ENCODE measurements around the gene WIPF2.

Gene WIPF2

DNA sequence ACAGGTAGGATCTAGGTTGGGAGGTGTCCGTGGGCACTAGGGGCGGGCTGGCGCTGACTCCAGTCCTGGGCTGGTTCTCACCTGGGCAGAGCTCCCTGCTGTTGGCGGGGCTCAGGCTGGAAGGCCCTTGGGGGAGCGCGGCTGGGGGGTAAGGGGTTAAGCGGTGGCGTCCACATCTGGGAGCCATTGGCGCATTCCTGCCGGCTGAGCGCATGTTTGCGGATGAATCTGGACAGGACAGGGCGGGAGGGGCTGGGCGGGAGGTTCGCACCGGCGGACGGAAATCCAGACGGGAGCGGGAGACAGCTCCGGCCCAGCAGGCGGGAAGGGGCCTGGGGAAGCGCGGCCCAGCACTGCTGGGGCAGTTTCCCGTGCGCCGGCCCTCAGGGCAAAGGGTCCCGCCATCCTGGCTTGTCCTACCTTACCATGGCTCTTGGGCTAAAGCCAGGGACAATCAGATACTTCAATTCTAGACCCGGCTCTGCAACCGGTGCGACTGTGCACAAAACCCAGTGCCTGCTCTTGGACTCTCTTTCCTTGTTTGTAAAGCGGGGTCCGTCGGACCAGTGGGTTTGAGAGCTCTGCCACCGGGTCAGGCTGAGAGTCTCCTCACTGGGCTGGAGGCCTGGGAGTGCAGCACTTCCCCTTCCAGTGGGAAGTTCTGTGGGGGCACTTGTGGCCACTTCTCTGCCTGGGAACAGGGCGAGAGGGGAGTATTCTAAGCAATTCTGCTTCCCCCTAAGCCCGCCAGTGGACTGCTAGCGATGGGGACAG lies 97.7 kb downstream of the WIPF2 start:
- DNase-seq (ENCODE audit: low read depth), result peak; percentile 75
- H3K4me3 ChIP-seq (ENCODE audit: low read depth, low read length), result peak overlapping the region; percentile 36
- TF ChIP-seq, protein P1, sequence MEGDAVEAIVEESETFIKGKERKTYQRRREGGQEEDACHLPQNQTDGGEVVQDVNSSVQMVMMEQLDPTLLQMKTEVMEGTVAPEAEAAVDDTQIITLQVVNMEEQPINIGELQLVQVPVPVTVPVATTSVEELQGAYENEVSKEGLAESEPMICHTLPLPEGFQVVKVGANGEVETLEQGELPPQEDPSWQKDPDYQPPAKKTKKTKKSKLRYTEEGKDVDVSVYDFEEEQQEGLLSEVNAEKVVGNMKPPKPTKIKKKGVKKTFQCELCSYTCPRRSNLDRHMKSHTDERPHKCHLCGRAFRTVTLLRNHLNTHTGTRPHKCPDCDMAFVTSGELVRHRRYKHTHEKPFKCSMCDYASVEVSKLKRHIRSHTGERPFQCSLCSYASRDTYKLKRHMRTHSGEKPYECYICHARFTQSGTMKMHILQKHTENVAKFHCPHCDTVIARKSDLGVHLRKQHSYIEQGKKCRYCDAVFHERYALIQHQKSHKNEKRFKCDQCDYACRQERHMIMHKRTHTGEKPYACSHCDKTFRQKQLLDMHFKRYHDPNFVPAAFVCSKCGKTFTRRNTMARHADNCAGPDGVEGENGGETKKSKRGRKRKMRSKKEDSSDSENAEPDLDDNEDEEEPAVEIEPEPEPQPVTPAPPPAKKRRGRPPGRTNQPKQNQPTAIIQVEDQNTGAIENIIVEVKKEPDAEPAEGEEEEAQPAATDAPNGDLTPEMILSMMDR (conservative IDR thresholded peaks at IDR 0.05; ENCODE audit: low read depth, low read length), result no peak

DNA sequence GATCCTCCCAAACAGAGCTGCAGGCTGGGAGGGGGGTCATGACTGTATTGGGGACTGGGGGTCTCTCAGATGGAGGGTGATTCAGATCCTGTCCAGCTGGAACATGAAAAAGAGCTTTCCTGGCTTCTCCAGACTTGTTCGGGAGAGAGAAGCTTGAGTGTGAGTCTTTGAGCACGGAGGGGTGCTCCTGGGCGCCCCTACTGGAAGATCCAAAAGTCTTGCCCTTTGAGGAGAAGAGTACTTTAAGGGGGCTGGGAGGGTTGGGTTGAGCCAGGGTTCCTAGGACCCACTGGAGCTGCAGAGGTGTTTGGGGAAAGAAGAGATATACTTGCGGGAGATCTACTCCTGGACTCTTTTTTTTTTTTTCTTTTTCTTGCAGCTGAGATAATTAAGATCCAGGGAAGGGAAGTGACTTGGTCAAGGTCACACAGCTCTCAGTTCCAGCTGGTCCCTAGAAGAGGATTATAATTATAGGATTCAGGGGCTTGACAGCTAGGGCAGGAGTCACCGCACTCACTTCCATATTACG lies 98.3 kb downstream of the WIPF2 start:
- DNase-seq (ENCODE audit: low read depth), result peak; percentile 73
- peak overlapping the region; percentile 93 for H3K4me3 ChIP-seq (ENCODE audit: low read depth, low read length)
- TF ChIP-seq, protein P1 (conservative IDR thresholded peaks at IDR 0.05; ENCODE audit: low read depth, low read length), result peak; percentile 74

DNA sequence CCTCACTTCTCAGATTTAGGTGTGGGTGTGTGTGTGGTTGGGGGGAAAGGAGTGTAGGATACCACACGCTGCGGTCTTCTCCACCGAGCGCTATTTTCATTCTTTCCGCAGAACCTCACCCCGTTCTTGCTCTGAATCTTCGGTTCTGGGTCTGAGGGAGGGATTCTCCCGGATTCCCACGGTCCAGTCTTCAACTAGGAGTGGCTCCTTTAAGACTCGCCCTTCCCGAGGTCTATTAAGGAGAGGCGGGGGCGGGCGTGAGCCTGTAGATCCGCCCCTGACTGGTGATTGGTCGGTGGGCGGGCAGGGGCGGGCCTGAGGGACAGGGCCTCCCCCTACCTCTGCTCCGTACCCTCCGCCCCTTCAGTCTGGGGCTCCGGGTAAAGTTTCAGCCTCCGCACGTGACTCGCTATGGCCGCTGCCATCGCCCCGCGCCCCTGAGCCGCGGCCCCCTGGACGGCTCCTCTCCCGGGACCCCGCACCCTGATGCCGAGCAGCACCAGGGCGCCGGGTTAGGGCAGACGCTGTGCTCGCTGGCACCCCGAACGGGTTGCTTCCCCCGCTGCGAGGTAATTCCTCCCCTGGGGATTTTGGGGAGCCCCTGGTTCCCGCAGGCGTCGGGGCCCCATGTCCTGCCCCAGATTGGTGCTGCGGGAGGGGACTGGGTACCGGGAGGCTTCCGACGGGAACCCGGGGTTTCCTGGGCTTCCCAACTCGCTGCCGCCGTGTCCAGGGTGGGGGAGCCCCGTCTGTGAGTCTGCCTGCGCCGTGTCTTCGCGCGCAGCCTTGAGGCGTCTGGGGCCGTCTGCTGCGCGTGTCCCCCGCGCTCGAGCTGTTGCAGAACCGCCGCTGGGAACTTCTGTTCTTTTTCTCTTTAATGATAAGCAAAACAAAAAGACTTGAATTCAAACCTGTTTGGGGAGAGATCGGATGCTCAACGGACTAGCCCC lies 99.1 kb downstream of the WIPF2 start:
- peak; percentile 97 for DNase-seq (ENCODE audit: low read depth)
- TF ChIP-seq, protein P1 (conservative IDR thresholded peaks at IDR 0.05; ENCODE audit: low read depth, low read length), result no peak

DNA sequence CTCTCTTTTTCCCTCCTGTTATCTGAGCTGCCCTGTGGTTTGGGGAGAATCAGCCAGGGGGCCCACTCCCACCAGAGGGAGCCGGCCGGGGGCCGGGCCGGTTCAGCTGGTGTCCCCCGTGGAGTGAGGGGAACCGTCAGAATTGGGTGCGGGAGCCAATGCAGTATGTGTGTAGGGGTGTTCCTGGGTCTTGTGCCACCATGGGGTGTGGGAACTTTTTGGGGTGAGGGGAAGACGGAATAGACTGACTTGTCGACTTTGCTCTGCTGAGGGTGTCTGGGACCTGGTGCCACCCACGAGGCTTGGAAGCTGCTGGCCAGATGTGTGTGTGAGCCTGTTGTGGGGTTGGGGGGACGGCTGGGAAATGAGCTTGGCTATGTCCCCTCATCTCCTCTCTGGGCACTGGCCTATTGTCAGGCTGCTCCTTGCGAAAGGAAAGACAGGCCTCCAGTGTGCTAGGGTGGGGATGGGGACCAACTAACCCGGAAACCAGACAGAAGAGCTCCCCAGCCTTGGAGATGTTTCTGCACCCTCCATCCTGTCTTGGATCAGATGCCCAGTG lies 99.8 kb downstream of the WIPF2 start:
- DNase-seq (ENCODE audit: low read depth), result no peak
- TF ChIP-seq, protein P1 (conservative IDR thresholded peaks at IDR 0.05; ENCODE audit: low read depth, low read length), result peak; percentile 40
- H3K4me3 ChIP-seq (ENCODE audit: low read depth, low read length), result peak overlapping the region; percentile 93

More for the DNA sequence above, 99.1 kb downstream of the WIPF2 start:
- H3K4me3 ChIP-seq (ENCODE audit: low read depth, low read length), result peak overlapping the region; percentile 93

DNA sequence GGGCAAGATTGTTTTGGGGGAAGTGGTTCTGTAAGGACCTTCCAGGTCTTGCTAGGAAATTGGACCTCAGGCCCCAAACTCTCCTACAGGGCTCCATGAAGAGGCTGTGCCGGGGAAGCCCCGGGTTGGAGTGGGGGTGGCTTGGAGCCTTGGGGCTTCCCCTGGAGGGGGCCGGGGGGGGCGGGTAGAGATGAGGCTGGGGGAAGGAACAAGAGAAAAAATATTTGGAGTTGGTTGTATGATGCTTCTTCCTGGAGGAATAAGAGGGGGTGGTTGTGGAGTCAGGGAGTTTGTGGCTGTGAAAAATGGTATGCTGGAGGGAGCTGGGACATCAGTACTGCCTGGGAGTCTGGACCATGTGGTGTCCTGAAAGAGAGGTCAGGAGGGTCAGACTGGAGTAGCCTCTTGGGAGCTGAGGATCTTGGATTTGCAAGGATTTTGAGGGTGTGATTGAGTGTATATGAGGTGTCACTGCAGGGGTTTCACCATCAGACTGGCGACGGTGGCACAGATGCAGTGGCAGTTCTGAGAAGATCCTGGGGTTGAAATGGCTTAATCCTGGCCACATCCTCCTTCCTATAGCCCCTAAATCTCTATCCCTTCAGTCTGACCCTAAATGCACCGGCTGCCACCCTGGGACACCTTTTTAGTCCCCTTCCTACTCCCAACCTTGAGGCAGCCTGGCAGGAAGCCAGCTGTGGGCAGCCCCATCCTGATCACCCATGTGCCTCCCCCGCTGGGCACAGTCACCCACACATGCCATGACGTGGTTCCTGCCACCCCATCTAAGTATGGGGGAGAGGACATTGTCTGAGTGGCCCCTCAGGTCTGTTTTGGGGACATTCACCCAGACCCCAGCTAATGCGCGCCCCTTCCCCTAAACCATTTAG lies 100.8 kb downstream of the WIPF2 start:
- TF ChIP-seq, protein P1 (conservative IDR thresholded peaks at IDR 0.05; ENCODE audit: low read depth, low read length), result no peak
- peak overlapping the region; percentile 6 for H3K4me3 ChIP-seq (ENCODE audit: low read depth, low read length)
- no peak for DNase-seq (ENCODE audit: low read depth)
